ENCODE results near the gene NDUFA12.

GRCh38 chr12:94961911-94962310 lies 41.6 kb downstream of the NDUFA12 start:
- TF ChIP-seq, protein P1, sequence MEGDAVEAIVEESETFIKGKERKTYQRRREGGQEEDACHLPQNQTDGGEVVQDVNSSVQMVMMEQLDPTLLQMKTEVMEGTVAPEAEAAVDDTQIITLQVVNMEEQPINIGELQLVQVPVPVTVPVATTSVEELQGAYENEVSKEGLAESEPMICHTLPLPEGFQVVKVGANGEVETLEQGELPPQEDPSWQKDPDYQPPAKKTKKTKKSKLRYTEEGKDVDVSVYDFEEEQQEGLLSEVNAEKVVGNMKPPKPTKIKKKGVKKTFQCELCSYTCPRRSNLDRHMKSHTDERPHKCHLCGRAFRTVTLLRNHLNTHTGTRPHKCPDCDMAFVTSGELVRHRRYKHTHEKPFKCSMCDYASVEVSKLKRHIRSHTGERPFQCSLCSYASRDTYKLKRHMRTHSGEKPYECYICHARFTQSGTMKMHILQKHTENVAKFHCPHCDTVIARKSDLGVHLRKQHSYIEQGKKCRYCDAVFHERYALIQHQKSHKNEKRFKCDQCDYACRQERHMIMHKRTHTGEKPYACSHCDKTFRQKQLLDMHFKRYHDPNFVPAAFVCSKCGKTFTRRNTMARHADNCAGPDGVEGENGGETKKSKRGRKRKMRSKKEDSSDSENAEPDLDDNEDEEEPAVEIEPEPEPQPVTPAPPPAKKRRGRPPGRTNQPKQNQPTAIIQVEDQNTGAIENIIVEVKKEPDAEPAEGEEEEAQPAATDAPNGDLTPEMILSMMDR (IDR thresholded peaks at IDR 0.05), result no peak
- TF ChIP-seq POLR2A (IDR thresholded peaks at IDR 0.05), result no peak

Data from heart left ventricle (tissue), 13 donors.